Stromal cell of bone marrow (primary cell): ENCODE results near the gene RIN1.
"Not testable (repeated sequence)": the region's sequence is repeated elsewhere in the genome, so short reads cannot be mapped to it uniquely, and the experiment has no call there.

ENCODE experiments used
- DNase-seq: peaks from one replicate; pipeline ENCODE4 v3.0.0-alpha.2; 2012; ENCODE audit warnings: low read depth

The RIN1 gene

DNA sequence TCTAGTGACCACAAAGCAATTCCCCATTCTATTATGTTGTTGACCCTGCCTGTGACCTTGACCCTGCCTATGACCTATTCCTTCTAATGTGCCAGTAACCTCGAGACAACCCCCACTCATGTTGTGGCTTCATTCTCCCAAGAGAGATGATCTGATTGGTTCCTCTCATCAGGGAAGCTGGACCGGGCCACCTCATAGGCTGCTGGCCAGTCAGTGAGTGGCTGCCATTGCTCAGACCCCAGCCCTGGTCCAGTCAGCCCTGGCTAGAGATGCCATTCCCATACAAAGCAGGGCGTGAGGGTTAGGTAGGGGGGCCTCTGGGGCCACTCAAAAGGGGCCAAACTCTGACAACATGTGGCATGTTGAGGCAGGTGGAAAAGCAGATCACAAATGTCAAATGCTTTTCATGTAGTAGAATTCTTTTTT is 23.4 kb upstream of the RIN1 start:
- DNase-seq, result no peak

- DNase-seq, result not testable (repeated sequence)
These were observed 14.5 kb upstream of the RIN1 start for GRCh38 chr11:66350560-66351235.

GRCh38 chr11:66349084-66349386 is 12.8 kb upstream of the RIN1 start:
- no peak for DNase-seq

DNA sequence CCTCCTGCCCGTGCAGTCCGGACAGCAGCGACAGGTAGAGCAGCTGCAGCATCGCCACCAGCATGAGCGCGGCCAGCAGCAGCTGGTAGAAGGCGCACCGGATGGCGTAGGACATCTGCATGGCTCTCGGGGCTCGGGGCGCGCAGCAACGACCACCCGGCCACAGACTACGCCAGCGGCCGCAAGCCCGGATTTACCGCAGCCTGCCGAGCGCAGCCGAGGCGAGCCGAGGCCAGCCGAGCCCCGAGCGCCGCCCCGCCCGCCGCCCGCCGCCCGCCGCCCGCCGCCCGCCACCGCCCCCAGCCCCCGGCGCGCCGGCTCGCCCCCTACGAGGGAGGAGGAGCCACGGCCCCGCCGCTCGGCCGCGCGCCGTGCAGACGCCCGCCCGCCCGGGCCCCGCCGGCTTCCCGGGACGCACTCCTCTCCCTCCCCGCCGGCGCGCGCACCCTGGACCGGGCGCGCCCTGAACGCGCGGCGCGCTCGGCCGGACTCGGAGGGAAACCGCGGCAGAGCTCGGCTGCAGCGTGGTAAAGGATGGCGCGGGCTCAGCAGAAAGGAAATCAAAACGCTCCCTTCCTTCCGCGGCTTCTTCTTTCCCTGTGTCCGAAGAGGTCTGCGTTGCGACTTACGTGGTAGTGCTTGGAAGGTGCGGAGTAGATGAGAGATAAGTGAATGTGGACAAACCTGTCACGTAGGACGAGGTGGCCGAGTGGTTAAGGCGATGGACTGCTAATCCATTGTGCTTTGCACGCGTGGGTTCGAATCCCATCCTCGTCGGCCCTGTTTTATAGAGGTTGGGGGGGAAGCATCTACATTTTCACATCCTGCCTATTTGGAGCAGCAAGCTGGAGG is 11.4 kb upstream of the RIN1 start, which contains the start of gene B4GAT1:
TSS of gene B4GAT1 (minus strand) at position 205 of the 852 bp plus-strand sequence. CDS start at position 121, 84 bp downstream.
- DNase-seq, result peak; percentile 63

- no peak for DNase-seq
These were observed 10.5 kb upstream of the RIN1 start for GRCh38 chr11:66346476-66347424.

DNA sequence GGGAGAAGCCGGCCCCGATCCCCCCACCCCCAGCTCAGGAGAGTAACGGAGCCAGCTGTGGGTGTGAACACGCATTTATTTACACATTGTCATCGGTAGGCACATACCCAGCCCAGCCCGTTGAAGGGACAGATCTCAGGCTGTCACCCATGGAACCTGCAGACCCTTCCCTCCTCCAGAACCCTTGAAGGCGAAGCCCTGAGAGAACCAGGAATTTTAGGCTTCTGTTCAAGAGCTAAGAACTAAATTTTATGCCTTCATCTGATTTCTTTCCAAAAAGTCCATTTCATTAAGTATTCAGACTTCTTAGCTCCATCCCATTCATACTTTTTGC is 9.0 kb upstream of the RIN1 start:
- DNase-seq, result no peak

- peak; percentile 97 for DNase-seq
These were observed 8.5 kb upstream of the RIN1 start, which contains the start of gene BRMS1 for GRCh38 chr11:66344550-66345315. Gene BRMS1 (minus strand): TSS chr11:66345104. CDS start chr11:66342234, 2,870 bp downstream.

DNA sequence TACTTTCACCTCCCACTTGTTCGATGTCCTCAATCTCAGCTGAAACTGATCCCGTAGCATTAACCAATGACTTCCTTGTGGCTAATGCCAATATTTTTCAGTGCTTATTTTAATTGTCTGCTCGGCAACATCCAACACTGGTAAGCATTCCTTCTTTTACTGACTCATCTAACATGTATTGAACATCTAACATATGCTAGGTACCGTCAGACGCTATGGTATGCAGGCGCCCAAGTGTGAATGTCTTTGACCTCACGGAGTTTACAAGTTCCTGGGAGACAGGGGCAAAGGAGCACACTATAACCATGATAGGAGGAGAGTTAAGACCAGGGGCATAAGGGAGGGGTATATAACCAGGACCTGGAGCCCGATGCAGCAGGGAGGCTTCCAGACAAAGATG is 6.9 kb upstream of the RIN1 start:
- DNase-seq, result no peak

GRCh38 chr11:66341502-66342126 is 5.4 kb upstream of the RIN1 start:
- no peak for DNase-seq

- no peak for DNase-seq
These were observed 4.6 kb upstream of the RIN1 start for GRCh38 chr11:66340596-66341501.

- DNase-seq, result no peak
These were observed 3.7 kb upstream of the RIN1 start for GRCh38 chr11:66339686-66340483.

- DNase-seq, result no peak
These were observed 3.0 kb upstream of the RIN1 start for GRCh38 chr11:66339162-66339675.

DNA sequence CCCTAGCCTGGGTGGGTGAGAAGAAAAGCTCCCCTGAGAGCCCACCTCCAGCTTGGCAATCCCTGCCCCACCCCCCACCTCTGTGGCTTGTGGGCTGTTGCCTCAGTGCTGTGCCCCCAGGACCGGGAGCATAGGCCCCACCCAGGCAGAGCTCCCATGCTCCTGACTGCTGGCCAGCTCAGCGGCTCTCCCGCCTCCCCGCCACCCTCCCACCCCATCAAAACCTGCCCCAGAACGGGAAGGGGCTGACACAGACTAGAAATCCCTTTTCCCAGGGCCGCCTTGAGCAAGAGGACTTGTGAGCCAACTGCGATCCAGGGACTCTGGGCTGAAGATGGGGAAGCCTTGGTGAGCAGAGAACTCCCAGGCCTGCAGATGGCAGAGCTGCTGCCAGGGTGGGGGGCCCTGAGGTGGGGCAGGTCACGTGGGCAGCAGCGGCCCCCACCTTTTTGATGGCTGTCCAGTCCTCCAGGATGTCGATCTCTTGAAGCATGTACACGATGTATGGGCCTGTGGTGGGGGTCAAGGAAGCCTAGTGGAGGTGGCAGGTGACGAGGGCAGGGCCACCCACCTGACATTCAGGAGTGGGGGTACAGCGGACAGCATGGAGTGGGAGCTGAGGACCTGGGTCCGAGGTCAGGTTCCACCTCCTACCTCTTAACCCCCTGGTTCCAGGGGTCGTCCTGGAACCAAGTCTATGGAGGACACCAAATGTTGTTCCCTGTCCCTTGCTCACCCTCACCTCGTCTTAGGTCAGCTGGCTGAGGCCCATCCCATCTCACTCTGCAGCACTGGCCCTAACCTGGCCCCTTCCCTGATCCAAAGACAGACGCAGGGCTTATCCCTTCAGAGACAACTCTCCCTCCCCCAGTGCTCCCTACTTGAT is 2.3 kb upstream of the RIN1 start:
- no peak for DNase-seq

DNA sequence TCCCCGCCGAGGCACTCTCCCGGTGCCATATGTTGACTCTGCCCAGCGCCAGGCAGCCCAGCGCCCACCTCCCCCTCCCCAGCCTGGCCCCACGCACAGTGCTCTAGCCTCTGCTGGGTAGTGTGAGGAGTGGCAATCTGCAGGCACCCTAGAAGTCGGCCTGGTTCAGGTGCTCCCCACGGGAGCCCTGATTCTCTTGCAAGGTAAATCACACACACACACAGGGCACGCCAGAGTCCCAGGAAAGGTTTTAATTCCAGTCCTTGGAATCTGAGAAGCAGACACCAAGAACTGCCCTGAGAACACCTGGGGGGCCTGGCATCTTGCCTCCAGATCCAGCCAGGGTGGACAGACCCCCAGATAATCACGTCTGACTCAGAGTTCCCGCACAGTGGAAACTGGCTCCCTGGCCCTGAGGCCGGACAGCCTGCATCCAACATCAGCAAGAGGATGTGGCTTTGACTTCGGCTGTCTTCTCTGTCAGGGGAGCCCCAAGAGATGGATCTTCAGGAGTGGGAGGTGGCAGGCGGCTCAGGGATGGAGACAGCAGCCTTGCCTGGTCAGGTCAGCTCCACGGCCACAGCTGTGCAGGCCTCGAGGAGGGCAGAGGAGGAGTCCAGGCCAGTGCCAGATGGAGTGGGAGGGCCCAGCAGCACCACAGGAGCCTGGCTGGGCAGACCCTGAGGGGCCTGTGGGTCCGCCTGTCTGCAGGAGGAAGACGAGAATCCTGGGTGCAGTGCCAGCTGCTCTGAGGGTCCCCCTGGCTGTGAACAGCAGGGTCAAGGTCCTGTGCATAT is 1.1 kb upstream of the RIN1 start:
- DNase-seq, result no peak

DNA sequence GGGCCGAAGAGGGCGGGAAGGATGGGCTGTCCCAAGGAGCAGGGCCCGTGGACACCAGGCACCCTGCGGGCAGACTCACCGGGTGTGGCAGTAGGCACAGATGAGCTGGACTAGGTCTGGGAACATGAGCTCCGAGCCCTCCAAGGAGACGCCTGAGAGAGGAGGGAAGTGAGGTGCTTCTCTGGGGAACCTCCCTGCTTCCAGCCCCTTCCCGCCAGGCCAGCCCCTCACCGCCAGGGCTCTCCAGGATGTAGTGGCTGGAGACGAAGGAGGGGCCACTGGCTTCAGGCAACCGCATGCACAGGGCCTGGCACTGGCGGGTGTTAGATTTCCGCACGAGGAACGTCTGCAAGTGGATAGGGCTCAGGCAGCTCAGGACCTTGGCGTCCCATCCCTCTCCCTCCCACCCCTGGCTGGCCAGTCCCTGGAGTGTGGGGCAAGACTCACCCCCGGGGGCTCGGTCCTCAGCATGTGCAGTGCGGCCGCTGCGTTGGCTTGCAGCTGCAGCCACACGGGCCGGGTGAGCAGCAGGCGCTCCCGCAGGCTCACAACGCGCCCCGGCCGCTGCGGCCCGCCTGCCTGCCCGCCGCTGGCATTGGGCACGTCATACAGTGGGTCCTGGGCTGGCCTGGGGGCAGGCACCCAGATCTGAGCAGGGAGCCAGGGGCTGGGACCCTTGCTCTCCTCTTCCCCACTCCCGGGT is 552 bp downstream of the RIN1 start:
- no peak for DNase-seq
